ENCODE measurements around the gene RNASEH1.

RNASEH1 gene

DNA sequence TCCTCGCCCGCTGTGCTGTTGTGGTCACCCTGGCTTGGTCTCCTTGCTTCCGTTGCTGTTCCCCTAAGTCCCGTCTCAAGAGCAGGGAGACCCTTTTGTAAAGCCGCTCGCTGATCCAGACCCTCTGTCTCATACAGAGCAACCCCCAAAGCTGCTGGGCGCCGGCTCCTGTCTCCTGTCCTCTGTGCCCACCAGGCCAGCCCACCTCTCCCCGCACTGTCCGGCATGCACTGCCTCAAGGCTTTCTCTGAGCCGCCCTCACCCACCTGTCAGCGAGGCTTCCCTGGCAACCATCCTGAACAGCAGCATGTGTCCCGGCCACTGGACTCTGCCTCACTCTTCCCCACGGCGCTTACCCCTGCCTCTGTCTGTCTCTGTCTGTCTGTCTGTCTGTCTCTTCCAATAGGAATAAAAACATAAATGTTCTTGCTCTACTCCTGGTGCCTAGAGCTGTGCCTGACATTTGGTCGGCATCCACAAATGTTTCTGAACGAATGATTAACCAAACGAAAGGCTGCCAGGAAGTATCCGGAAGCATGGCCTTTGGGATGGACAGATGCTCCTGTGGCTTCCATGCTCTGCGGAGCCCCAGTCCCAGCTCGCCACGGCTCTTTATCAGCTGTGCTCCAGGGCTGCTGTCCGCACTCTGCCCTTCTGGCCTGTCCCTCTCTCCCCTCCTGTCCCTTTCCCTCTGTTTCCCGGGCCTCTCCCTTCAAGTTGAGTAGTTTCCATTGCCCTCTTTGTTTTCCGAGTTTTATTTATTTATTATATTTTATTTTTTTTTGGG, 44.6 kb upstream of the RNASEH1 start:
- no peak overlapping the region for H3K9ac ChIP-seq (ENCODE audit: low read depth, low read length, poor library complexity, severe bottlenecking)
- no peak overlapping the region for H3K4me2 ChIP-seq (ENCODE audit: low read depth, low read length, poor library complexity, severe bottlenecking)
- no peaks in the 10 kb centered on the region for H3F3A ChIP-seq (ENCODE audit: low read depth)
- H3K27me3 ChIP-seq (ENCODE audit: insufficient read depth, low read length, poor library complexity, severe bottlenecking), result no peaks in the 10 kb centered on the region
- H3K79me2 ChIP-seq (ENCODE audit: insufficient read depth, low read length), result no peaks in the 10 kb centered on the region
- no peaks in the 10 kb centered on the region for H3K36me3 ChIP-seq (ENCODE audit: insufficient read depth, low read length)
- no peak overlapping the region for H2AFZ ChIP-seq (ENCODE audit: low read length)
- H3K4me1 ChIP-seq (ENCODE audit: insufficient read depth, low read length, poor library complexity, severe bottlenecking), result no peaks in the 10 kb centered on the region
- no peaks in the 10 kb centered on the region for H4K20me1 ChIP-seq (ENCODE audit: insufficient read depth, low read length, poor library complexity, severe bottlenecking)
- H3K9me3 ChIP-seq (ENCODE audit: insufficient read depth, low read depth, low read length), result no peaks in the 10 kb centered on the region
- H3K9me2 ChIP-seq (replicated peaks; ENCODE audit: low read depth, low read length), result no peaks in the 10 kb centered on the region
- H3K4me3 ChIP-seq (ENCODE audit: low read length, poor library complexity, severe bottlenecking), result no peak overlapping the region
- no peak for TF ChIP-seq EZH2phosphoT487 (IDR thresholded peaks at IDR 0.05; ENCODE audit: borderline replicate concordance)
- TF ChIP-seq, protein P1, sequence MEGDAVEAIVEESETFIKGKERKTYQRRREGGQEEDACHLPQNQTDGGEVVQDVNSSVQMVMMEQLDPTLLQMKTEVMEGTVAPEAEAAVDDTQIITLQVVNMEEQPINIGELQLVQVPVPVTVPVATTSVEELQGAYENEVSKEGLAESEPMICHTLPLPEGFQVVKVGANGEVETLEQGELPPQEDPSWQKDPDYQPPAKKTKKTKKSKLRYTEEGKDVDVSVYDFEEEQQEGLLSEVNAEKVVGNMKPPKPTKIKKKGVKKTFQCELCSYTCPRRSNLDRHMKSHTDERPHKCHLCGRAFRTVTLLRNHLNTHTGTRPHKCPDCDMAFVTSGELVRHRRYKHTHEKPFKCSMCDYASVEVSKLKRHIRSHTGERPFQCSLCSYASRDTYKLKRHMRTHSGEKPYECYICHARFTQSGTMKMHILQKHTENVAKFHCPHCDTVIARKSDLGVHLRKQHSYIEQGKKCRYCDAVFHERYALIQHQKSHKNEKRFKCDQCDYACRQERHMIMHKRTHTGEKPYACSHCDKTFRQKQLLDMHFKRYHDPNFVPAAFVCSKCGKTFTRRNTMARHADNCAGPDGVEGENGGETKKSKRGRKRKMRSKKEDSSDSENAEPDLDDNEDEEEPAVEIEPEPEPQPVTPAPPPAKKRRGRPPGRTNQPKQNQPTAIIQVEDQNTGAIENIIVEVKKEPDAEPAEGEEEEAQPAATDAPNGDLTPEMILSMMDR (conservative IDR thresholded peaks at IDR 0.05; ENCODE audit: low read length), result no peak

DNA sequence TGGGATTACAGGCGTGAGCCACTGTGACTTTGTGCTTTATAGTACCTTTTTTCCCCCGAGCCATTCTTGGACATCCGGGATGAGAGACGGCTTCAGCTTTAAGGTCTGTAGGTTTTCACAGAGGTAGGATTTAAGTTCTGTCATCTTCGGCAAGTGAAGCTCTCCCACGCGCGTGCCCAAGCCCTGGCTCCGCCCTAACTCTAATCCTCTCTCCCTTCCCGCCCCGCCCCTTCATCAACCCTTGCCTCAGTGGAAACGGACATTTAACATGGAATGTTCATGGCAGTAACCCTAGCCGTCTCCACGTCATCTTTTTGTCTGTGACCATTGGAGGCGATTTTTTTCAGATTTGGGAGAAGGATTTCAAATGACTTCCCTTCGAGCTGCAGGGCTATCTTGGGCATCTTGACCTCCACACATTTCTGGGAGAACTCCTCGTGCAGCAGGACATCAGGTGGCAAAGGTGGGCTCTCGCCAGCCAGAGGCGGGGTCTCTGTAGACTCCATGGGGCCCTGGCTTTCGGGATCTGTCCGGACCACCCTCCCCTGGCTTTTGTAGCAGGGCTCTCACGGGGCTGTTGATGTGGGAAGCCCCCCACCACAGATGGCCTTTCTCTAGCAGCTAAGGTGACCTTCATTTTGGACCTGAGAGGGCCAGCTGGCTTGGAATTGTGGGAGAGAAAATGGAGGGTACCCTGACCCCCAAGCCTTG, 43.6 kb upstream of the RNASEH1 start:
- no peak overlapping the region for H2AFZ ChIP-seq (ENCODE audit: low read length)
- no peak overlapping the region for H3K9ac ChIP-seq (ENCODE audit: low read depth, low read length, poor library complexity, severe bottlenecking)
- H3K4me2 ChIP-seq (ENCODE audit: low read depth, low read length, poor library complexity, severe bottlenecking), result no peak overlapping the region

DNA sequence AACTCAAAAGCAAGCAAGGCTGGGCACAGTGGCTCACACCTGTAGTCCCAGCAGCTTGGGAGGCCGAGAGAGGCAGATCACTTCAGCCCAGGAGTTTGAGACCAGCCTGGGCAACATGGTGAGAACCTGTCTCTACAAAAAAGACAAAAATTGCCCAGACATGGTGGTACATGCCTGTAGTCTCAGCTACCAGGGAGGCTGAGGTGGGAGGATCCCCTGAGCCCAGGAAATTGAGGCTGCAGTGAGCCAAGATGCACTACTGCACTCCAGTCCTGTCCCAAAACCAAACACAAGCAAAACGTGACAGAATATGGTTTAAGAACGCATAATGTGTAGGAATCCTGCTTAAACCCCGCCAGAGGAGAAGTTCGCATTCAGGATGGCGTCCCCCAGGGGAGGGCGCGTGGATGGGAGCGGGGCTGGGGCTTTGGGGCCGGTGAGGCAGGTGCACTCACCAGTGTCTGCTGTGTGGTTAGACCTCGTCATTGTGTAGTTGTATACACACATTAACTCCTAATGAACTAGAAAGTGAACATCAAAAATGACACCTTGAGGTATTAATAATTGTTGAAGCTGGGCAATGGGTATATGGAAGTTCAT, 42.2 kb upstream of the RNASEH1 start:
- H4K20me1 ChIP-seq (ENCODE audit: insufficient read depth, low read length, poor library complexity, severe bottlenecking), result no peaks in the 10 kb centered on the region
- no peaks in the 10 kb centered on the region for H3K9me3 ChIP-seq (ENCODE audit: insufficient read depth, low read depth, low read length)
- H3K4me2 ChIP-seq (ENCODE audit: low read depth, low read length, poor library complexity, severe bottlenecking), result no peak overlapping the region
- TF ChIP-seq EZH2phosphoT487 (IDR thresholded peaks at IDR 0.05; ENCODE audit: borderline replicate concordance), result no peak
- TF ChIP-seq, protein P1 (conservative IDR thresholded peaks at IDR 0.05; ENCODE audit: low read length), result no peak
- no peaks in the 10 kb centered on the region for H3K4me1 ChIP-seq (ENCODE audit: insufficient read depth, low read length, poor library complexity, severe bottlenecking)
- H3K4me3 ChIP-seq (ENCODE audit: low read length, poor library complexity, severe bottlenecking), result no peak overlapping the region
- H3K79me2 ChIP-seq (ENCODE audit: insufficient read depth, low read length), result no peaks in the 10 kb centered on the region
- H3F3A ChIP-seq (ENCODE audit: low read depth), result no peaks in the 10 kb centered on the region
- no peaks in the 10 kb centered on the region for H3K27me3 ChIP-seq (ENCODE audit: insufficient read depth, low read length, poor library complexity, severe bottlenecking)
- H2AFZ ChIP-seq (ENCODE audit: low read length), result no peak overlapping the region
- H3K9ac ChIP-seq (ENCODE audit: low read depth, low read length, poor library complexity, severe bottlenecking), result no peak overlapping the region
- H3K36me3 ChIP-seq (ENCODE audit: insufficient read depth, low read length), result no peaks in the 10 kb centered on the region
- no peaks in the 10 kb centered on the region for H3K9me2 ChIP-seq (replicated peaks; ENCODE audit: low read depth, low read length)

More for the DNA sequence above, 43.6 kb upstream of the RNASEH1 start:
- Histone ChIP-seq H3K4me3 (ENCODE audit: low read length, poor library complexity, severe bottlenecking) (no peak overlapping the region), H3K4me1 (ENCODE audit: insufficient read depth, low read length, poor library complexity, severe bottlenecking) (no peaks in the 10 kb centered on the region), H3K36me3 (ENCODE audit: insufficient read depth, low read length) (no peaks in the 10 kb centered on the region), H3K9me2 (replicated peaks; ENCODE audit: low read depth, low read length) (no peaks in the 10 kb centered on the region), H3K9me3 (ENCODE audit: insufficient read depth, low read depth, low read length) (no peaks in the 10 kb centered on the region), H3K27me3 (ENCODE audit: insufficient read depth, low read length, poor library complexity, severe bottlenecking) (no peaks in the 10 kb centered on the region), H3F3A (ENCODE audit: low read depth) (no peaks in the 10 kb centered on the region), H3K79me2 (ENCODE audit: insufficient read depth, low read length) (no peaks in the 10 kb centered on the region), H4K20me1 (ENCODE audit: insufficient read depth, low read length, poor library complexity, severe bottlenecking) (no peaks in the 10 kb centered on the region)
- no peak for TF ChIP-seq EZH2phosphoT487 (IDR thresholded peaks at IDR 0.05; ENCODE audit: borderline replicate concordance)
- TF ChIP-seq, protein P1 (conservative IDR thresholded peaks at IDR 0.05; ENCODE audit: low read length), result no peak

Measured in Loucy (cell line).